GM21786 (cell line): ENCODE results near the gene RIC8A.
"Not testable (repeated sequence)": the region's sequence is repeated elsewhere in the genome, so short reads cannot be mapped to it uniquely, and the experiment has no call there.

ENCODE experiments used
- ATAC-seq: cut with Tn5 transposase; IDR thresholded peaks from one replicate; pipeline ENCODE4 v1.9.1; 2021; ENCODE audit not compliant: unreplicated experiment

Gene RIC8A

DNA sequence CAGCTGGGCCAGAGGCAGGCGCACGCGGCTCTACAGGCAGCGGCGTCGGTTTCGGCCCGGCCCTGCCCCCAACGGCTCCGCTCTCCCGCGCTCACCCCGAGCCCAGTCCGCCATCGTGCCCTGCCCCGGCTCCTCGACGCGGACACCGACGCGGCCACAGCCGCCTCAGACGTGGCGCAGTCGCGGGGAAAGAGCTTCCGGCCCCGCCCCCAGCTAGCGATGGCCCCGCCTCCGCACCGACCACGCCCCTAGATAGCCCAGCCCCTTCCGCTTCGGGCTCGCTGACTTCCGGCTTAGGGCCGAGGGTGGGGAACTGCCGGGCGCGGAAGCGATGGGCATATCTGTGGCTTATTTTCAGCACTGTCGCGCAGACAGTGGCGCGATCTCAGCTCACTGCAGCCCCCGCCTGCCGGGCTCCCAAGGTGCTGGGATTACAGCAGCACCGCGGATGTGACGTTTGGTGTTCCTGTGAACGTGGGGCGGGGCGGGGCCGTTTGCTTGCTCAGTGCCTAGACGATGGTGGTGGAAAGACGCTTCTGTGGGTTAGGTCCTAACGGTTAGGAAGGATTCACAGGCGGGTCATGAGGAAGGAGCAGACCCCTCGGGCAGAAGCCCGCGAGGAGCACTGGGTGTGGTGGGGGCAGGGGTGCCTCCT is at the start of gene RIC8A, which contains the start of gene BET1L:
Gene RIC8A, plus strand, starts transcription at position 501 of the 655 bp plus-strand sequence. CDS start 1,147 bp downstream, outside the sequence.
Gene BET1L, minus strand, starts transcription at position 192 of the 655 bp plus-strand sequence. Its CDS starts 78 bp downstream, at position 114.
- ATAC-seq, result peak; percentile 70

GRCh38 chr11:180242-180641 is 27.3 kb upstream of the RIC8A start:
- ATAC-seq, result not testable (repeated sequence)

GRCh38 chr11:189200-189783 is 18.2 kb upstream of the RIC8A start:
- not testable (repeated sequence) for ATAC-seq

DNA sequence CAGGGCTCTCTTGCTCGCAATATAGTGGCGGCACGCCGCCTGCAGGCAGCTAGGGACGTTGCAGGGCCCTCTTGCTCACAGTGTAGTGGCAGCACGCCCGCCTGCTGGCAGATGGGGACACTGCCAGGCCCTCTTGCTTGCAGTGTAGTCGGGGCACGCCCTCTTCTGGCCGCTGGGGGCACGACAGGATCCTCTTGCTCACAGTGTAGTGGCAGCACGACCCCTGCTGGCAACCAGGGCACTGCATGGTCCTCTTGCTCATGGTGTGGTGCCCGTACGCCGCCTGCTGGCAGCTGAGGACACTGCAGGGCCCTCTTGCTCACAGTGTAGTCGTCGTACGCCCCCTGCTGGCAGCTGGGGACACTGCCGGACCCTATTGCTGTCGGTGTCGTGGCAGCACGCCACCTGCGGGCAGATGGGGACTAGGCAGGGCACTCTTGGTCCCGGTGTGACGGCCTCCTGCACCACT is 17.6 kb upstream of the RIC8A start:
- ATAC-seq, result peak; percentile 75

- not testable (repeated sequence) for ATAC-seq
Measured at GRCh38 chr11:190546-190945, 17.0 kb upstream of the RIC8A start.

DNA sequence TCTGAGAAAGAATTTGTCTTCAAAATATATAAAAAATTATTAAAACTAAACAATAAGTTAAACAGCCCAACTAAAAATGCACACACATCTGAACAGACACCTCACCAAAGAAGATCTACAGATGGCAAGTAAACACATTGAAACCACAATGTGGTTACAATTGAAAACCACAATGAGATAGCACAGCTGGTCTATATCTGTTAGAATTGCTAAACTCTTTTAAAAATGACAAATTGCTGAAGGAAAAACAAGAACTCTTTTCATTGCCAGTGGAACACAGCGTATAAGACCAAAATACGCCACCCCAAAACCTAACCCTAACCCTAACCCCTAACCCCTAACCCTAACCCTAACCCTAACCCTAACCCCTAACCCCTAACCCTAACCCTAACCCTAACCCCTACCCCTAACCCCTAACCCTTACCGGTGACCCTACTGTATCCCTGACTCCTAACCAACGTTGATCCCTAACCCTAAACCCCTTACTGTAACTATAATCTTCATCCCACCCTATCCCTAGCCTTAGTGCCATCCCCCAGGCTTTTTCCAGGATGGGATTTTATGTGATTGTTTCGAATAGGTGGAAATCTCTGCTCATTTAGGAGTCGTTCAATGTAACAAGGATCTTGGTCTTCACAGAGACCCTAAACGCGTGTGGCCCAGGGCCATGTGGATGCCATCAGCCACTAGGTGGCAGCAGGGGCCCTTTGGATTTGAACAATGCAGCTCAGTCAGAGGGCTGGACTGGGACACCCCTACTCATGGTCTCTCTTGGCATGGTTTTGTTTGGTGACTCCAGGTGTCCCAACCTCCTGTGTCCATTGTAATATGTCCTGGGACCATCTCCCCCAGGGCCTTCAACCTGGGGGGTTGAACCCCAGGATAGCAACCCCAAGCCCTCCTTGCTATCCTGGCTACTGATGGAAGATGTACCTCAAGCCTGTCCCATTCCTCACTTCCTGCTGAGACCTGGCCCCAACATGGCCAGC is 15.7 kb upstream of the RIC8A start:
- not testable (repeated sequence) for ATAC-seq

DNA sequence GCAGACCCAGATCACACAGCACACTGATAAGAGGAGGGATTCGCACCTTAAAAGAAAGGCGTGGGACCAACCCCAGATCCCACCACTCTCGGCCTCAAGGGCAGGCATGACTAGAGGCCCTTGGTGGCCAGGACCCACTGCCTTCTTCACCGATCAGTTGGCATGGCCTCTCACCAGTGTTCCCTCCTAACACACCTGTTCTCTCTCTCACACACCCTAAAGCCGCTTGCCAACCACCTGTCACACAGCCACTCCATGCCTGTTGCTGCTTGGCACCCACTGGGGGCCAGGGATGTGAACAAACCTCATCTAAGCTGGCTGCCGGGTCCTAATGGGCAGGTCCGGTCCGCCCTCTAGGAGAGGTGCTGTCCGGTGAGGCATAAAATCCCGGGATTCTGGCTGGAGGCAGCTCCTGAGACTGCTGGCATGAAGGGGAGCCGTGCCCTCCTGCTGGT is 14.8 kb upstream of the RIC8A start, which contains the start of gene SCGB1C1:
Gene SCGB1C1, plus strand, starts transcription at position 405 of the 455 bp plus-strand sequence. Its CDS starts 22 bp downstream, at position 427.
- ATAC-seq, result not testable (repeated sequence)

DNA sequence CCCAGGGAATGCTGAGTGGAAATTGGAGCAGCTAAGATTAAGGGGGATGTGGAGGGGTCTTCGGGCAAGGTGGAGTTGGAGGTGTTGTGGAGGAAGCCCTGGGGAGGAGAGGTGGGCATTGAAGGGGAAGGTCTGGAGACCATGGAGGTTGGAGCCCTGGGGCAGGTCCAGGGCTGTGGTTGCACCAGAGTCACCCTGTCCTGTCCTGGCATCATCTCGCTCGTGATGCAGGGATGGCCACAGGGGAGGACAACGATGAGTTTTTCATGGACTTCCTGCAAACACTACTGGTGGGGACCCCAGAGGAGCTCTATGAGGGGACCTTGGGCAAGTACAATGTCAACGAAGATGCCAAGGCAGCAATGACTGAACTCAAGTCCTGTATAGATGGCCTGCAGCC is 14.0 kb upstream of the RIC8A start:
- ATAC-seq, result not testable (repeated sequence)

DNA sequence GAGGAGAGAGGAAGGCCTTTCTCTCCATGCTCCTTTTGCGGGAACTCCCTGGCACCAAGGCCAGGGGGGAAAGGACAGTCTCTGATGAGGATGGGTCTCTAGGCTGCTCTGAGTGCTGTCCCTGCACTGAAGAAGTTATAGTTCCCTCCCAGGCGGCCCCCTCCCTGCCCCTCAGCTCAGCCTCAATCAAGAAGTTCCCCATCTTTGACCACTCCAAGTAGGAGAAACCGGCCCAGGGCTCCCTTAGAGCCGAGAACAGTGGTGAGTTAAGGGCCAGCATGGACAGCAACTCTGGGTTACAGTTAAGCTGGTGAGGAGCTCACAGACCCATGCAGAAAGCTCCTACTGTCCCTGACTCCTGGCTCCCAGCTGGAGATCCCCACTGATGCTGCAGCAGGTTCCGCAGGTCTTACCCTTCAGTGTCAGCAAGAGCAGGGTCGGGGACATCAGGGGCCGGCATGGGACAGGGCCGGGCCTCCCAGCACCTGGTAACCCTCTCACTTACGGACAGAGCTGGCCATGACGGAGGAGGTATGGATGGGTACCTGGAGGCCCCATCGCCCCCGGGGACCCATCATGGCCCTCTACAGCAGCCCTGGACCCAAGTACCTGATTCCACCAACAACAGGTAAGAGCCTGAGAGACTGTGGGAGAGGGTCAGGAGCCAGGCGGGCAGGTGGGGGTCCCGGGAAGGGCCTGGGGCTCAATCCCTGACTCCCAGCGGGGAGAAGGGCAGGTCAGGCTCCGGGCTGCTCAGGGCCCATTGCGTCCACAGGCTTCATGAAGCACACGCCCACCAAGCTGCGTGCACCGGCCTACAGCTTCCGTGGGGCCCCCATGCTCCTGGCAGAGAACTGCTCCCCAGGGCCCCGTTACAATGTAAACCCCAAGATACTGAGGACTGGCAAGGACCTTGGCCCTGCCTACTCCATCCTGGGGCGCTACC is 10.4 kb upstream of the RIC8A start:
- ATAC-seq, result no peak

- no peak for ATAC-seq
Measured at GRCh38 chr11:197741-198235, 9.7 kb upstream of the RIC8A start.

GRCh38 chr11:198236-198806 is 9.2 kb upstream of the RIC8A start:
- ATAC-seq, result no peak

DNA sequence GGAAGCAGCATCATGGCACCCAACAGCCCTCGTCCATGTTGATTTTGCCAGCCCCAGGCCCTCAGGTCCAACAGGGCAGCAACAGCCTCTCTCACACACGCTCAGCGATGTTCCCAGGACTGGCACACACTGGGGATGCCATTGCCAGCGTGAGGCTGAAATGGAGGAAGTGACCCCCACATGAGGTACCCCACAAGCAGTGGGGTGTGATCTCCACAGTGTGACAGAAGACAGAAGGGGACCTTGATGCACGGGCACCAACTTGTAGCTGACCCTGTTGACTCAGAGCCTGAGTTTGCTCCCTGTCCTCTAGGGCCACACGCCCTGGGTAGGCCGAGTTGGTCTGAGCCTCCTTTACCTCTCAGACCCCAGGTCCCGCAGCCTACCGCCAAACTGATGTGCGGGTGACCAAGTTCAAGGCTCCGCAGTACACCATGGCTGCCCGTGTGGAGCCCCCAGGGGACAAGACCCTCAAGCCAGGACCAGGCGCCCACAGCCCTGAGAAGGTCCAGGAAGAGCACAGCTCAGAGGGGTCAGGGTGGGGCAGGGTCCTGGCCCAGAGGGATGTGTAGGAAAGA is 8.4 kb upstream of the RIC8A start:
- ATAC-seq, result no peak

DNA sequence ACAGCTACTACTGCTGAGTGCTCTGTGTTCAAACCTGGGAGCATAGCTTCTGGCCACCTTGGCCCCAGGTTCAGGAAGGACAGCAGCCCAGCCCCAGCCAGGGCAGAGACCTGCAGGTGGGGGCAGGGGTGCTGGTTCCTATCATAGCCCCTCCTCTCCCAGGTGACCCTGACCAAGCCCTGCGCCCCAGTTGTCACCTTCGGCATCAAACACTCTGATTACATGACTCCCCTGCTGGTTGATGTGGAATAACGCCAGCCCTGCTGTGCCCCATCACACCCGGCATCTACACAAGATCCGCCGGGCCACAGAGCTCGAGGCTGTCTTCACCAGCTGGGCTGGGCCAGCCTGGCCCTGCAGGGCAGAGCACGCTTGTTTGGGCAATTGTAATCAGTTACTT is 7.7 kb upstream of the RIC8A start:
- no peak for ATAC-seq

- ATAC-seq, result no peak
Measured at GRCh38 chr11:200224-201003, 7.1 kb upstream of the RIC8A start.

DNA sequence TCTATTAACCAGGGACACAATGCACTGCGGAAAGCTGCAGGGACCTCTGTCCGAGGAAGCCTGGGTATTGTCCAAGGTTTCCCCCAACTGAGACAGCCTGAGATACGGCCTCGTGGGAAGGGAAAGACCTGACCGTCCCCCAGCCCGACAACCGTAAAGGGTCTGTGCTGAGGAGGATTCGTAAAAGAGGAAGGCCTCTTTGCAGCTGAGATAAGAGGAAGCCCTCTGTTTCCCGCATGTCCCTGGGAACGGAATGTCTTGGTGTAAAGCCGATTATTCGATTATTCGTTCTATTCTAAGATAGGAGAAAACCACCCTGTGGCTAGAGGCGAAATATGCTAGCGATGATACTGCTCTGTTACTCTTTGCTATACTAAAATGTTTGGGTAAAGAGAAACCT is 5.5 kb upstream of the RIC8A start:
- ATAC-seq, result no peak

- no peak for ATAC-seq
Measured at GRCh38 chr11:202490-202889, 5.0 kb upstream of the RIC8A start.

DNA sequence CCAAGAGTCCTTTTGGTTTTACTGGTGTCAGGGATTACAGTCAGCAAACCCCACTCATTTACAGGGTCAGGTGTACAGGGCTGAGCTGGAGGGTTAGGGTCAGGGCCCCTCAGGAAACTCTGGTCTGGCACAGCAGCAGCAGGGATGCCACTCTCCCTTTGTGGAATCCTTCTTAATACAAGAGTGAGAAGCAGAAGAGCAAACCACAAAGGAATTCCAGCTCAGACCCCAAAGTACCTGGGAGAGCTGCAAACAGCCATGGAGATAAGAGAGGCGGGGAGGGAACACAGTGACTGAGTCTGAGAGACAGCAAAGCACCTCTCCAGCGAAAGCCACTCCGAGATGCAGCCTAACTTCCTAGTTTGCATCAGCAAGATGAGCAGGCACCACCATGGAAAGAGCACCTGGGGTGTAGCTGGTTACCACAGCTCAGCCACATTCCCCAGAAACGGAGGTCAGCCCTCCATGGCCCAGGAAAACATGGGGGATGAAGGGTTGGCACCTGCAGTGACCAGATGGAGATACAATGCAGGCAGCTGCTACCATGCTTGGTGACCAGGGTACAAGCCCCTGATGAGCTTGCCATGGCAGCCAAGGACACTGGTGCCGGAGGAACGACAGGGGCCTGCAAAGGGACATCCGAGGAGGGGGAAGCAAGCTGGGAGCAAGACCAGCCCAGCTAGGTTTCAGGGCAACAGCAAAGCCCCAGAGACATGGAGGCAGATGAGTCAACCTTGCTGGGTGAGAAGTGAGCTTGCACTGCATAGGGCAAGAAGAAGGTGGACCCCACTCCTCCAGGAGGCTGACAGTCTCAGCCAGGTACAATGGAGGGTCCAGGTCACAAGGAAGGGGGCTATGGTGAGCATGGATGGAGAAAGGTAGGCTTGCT is 4.2 kb upstream of the RIC8A start:
- ATAC-seq, result no peak
